Activated naive CD8-positive, alpha-beta T cell treated with anti-CD3 and anti-CD28 coated beads, Interleukin-2, amount 50 U/mL, for 24 hours (primary cell): ENCODE data around the gene JPH3.

Source experiments
- ATAC-seq: fragments of 150-1000 bp; cut with Tn5 transposase; one replicate; pipeline ENCODE4 v1.10.0; 2021
- DNase-seq: peaks from one replicate; pipeline ENCODE4 v3.0.0; 2021
- H3K27ac Mint-ChIP-seq: one replicate; pipeline ENCODE4 v1.8.0; 2021; ENCODE audit warnings: mild to moderate bottlenecking, mixed read lengths
- H3K27me3 Mint-ChIP-seq: one replicate; pipeline ENCODE4 v1.8.0; 2021; ENCODE audit warnings: mixed read lengths
- H3K36me3 Mint-ChIP-seq: one replicate; pipeline ENCODE4 v1.8.0; 2021; ENCODE audit warnings: low read depth, mixed read lengths
- H3K4me1 Mint-ChIP-seq: one replicate; pipeline ENCODE4 v1.8.0; 2021; ENCODE audit warnings: mixed read lengths
- H3K4me3 Mint-ChIP-seq: one replicate; pipeline ENCODE4 v1.8.0; 2021; ENCODE audit warnings: mild to moderate bottlenecking, moderate library complexity, mixed read lengths
- H3K9me3 Mint-ChIP-seq: one replicate; pipeline ENCODE4 v1.8.0; 2021; ENCODE audit warnings: mixed read lengths

The JPH3 gene

DNA sequence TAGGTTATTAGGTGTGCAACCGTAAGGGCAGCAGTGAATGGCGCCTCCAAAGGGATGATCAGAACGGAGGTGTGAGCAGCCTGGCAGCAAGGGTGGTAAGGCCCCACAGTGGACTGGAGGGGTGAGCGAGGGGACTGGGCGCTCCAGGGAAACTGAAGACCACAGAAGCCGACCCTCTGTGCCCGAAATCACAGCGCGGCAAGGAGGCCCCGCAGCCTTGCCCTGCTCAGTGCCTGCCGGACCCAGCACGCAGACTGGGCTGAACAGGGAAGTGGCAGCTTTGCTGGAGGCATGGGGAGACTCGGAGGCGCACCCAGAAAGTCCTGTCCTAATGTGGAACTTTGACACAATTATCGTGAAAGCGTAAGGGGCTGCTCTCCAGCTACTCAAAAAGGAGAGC is 125.0 kb downstream of the JPH3 start:
- Mint-ChIP-seq H3K9me3 (no peaks in the 10 kb centered on the region), H3K4me1 (peaks cover 19% of the 10 kb centered on the region), H3K27ac (no peak overlapping the region), H3K27me3 (no peaks in the 10 kb centered on the region), H3K4me3 (no peak overlapping the region), H3K36me3 (peaks cover 44% of the 10 kb centered on the region)
- ATAC-seq (no peak), DNase-seq (no peak)

DNA sequence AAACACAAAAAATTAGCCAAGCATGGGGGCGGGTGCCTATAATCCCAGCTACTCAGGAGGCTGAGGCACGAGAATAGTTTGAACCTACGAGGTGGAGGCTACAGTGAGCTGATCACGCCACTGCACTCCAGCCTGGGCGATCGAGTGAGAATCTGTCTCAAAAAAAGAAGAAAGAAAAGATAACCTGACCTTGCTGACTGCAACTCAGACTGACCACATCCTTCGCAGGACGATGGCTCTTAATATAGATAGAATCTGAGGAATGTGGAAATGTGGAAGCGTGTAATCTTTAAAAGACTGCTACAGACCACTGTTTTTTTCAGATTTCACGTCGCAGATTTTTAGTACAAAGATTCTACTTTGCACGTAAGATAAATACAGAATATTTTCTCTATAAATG is 125.7 kb downstream of the JPH3 start:
- peaks cover 15% of the 10 kb centered on the region for H3K4me1 Mint-ChIP-seq
- peaks cover 40% of the 10 kb centered on the region for H3K36me3 Mint-ChIP-seq
- H3K4me3 Mint-ChIP-seq, result no peak overlapping the region
- no peak for ATAC-seq
- no peaks in the 10 kb centered on the region for H3K9me3 Mint-ChIP-seq
- H3K27me3 Mint-ChIP-seq, result no peaks in the 10 kb centered on the region
- DNase-seq, result no peak
- no peak overlapping the region for H3K27ac Mint-ChIP-seq

DNA sequence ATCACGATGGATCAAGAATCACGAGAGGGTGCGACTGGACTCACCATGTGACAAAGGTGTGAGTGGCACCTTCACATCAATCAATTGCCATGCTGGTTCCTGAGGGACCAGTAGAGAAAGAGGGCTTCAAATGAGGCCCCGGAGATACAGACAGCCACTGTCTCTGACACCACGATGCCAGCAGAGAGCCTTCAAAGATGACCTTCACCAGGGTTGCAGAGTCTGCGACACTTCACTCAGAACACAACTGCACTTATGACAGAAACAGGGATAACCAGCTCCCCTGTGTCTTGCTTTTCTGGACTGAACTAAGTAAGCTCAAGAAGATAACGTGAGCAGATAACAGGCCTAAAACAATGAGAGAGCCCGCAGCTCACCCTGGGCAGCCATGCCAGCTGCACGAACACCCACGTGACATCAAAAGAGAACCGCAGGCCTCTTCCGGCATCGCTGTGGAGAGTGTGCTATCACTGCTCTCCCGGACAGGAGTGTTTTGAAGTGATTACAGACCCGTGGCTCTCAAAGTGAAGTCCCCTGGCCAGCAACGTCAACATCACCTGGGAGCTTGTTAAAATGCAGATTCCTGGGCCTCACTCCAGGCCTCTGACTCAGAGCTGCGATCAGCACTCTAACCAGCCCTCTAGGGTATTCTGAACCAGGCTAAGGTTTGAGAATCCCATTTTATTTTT is 127.1 kb downstream of the JPH3 start:
- H3K36me3 Mint-ChIP-seq, result peaks cover 37% of the 10 kb centered on the region
- DNase-seq, result no peak
- no peaks in the 10 kb centered on the region for H3K9me3 Mint-ChIP-seq
- H3K27me3 Mint-ChIP-seq, result no peaks in the 10 kb centered on the region
- H3K4me3 Mint-ChIP-seq, result no peak overlapping the region
- H3K4me1 Mint-ChIP-seq, result peaks cover 8% of the 10 kb centered on the region
- no peak for ATAC-seq
- H3K27ac Mint-ChIP-seq, result no peak overlapping the region

DNA sequence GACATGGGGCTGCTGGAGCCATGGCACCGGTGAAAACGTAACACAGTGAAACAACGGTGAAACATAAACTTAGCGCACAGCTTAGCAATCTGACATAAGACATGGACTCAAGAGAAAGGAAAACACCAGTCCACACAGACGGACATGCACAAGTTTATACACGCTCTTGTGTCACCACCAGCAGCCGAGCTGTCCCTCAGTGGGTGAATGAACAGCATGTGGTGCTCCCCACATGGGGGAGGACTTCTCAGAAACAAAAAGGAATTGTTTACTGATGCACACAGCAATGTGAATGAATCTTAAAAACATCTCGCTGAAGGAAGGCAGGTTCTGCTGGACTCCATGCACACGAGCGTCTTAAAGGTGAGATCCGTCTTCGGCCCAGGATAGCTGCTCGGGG is 129.3 kb downstream of the JPH3 start:
- no peaks in the 10 kb centered on the region for H3K9me3 Mint-ChIP-seq
- peaks cover 49% of the 10 kb centered on the region for H3K36me3 Mint-ChIP-seq
- H3K27ac Mint-ChIP-seq, result no peak overlapping the region
- no peak overlapping the region for H3K4me3 Mint-ChIP-seq
- ATAC-seq (no peak), DNase-seq (no peak)
- peaks cover 5% of the 10 kb centered on the region for H3K4me1 Mint-ChIP-seq
- no peaks in the 10 kb centered on the region for H3K27me3 Mint-ChIP-seq

DNA sequence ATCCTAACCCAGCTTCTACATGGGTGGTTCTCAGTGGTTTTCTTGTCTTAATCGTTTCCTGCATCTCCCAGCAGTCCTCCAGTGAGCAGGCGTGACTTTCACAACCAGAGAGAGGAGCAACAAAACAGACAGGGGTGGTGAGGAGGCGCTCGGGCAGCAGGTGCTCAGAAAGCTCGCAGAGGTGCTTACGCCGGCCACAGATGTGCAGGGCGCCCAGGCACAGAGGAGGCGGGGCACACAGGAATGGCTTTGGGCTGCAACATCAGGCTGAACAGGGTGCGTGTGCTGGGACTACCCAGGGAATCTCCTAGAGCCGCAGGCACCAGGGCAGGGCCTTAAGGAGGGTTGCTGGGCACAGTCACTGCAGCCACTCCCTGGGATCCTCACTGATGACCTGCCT is 130.9 kb downstream of the JPH3 start:
- Mint-ChIP-seq H3K9me3 (no peaks in the 10 kb centered on the region), H3K4me1 (peaks cover 5% of the 10 kb centered on the region), H3K27ac (no peak overlapping the region), H3K27me3 (no peaks in the 10 kb centered on the region), H3K36me3 (peaks cover 41% of the 10 kb centered on the region), H3K4me3 (no peak overlapping the region)
- DNase-seq, result no peak
- ATAC-seq, result no peak

DNA sequence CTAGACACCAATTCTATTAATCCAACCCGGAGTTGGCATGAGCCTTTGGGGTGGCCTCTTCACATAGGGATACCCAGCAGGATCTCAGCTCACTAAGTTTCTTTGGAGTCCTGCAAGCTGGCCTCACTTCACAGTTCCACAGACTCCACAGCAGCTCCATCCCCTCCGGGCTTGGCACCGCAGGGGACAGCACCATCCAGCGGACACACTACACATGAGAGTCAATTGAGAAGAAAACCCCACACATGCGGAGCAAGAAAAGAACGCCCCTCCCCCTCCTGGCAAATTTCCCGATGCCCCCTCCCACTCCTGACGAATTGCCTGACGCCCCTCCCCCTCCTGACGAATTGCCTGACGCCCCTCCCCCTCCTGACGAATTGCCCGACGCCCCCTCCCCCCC is 132.3 kb downstream of the JPH3 start:
- Mint-ChIP-seq H3K36me3 (peaks cover 32% of the 10 kb centered on the region), H3K27me3 (no peaks in the 10 kb centered on the region), H3K4me1 (peaks cover 5% of the 10 kb centered on the region), H3K9me3 (no peaks in the 10 kb centered on the region), H3K4me3 (no peak overlapping the region), H3K27ac (no peak overlapping the region)
- no peak for ATAC-seq
- no peak for DNase-seq

DNA sequence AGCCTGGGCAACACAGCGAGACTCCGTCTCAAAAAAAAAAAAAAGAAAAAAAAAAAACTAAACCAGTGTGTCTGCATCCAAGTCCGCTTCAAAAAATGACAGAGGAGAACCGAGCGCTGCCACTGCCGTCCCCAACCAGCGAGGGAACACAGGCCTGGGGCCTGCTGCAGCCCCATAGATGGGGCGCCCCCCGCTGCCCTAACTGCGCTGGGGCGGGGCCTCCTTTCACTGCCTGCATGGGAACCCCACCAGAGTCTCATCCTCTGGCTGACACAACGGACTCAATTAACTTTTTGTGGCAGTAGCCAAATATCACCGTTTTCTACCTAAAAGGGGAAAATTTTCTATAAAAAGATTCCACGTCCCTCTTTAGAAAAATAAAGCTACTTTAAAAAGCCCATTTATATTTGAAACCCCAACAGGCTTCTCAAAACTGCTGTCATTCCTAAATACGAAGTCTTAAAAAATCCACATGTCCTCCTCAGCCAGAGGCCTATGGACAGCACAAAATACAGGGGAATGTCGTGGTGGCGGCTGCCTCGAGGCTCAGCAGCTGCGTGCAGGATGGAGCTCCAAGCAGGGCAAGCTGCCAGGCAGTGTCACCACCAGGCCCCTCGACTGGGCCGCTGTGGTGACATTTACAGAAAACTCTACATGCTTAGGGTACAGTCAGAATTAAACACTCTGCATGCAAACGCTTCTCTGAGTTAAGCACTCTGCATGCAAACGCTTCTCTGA is 133.1 kb downstream of the JPH3 start:
- Mint-ChIP-seq H3K27ac (no peak overlapping the region), H3K4me3 (no peak overlapping the region), H3K4me1 (peaks cover 5% of the 10 kb centered on the region), H3K9me3 (no peaks in the 10 kb centered on the region), H3K27me3 (no peaks in the 10 kb centered on the region), H3K36me3 (peaks cover 31% of the 10 kb centered on the region)
- DNase-seq (no peak), ATAC-seq (no peak)

DNA sequence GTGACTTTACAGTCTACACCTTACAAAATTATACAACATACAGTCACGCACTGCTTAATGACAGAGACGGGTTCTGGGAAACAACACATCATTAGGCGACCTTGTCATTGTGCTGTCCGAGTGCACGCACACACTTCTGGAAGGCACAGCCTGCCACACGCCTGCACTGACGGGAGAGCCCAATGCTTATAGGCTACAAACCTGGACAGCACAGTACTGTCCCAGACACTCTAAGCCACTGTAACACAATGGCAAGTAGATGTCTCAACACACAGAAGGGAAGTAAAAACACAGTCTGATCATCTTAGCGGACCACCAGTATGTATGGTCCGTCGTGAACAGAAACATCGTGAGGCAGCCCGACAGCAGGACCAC is 133.7 kb downstream of the JPH3 start:
- no peak overlapping the region for H3K4me3 Mint-ChIP-seq
- H3K27ac Mint-ChIP-seq, result no peak overlapping the region
- no peaks in the 10 kb centered on the region for H3K9me3 Mint-ChIP-seq
- peaks cover 7% of the 10 kb centered on the region for H3K4me1 Mint-ChIP-seq
- H3K36me3 Mint-ChIP-seq, result peaks cover 33% of the 10 kb centered on the region
- no peaks in the 10 kb centered on the region for H3K27me3 Mint-ChIP-seq
- no peak for DNase-seq
- no peak for ATAC-seq

DNA sequence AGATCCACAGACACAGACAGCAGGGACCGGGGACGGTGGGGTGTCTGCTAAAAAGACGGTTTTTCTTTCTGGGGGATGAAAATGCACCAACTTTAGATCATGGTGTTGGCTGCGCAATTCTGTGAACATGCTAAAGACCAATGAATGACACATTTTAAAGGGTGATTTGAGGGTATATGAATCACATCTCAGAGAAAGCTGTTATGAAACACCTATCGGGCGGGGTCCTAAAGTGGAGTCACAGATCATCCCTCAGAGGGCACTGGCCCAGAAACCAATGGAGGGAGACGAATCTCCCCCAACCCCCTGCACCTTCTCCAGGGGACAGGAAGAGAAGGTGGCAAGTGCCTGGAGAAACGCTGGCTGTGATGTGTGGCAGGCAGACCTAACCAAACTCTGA is 137.5 kb downstream of the JPH3 start:
- Mint-ChIP-seq H3K27ac (no peak overlapping the region), H3K4me3 (no peak overlapping the region), H3K4me1 (peaks cover 10% of the 10 kb centered on the region)

DNA sequence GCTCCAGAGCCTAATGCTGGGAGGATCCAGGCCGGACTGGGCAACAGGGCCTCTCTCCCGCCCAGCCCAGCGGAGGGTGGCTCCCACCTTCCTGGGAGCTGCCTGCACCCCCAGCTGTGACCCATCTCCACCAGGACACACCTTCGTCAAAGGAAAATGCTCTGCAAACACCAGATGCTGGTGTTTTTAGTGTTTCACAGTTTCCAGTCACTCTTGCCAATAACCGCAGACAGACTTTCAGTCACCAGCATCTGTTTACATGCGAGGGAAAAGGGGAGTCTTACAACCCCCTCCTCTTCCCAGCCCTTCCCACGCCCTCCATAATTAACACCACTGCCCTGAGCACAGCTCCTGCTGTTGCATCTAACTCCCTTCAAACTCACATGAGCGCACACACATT is 138.1 kb downstream of the JPH3 start:
- ATAC-seq (no peak), DNase-seq (no peak)
- Mint-ChIP-seq H3K4me1 (peaks cover 10% of the 10 kb centered on the region), H3K4me3 (no peak overlapping the region), H3K9me3 (no peaks in the 10 kb centered on the region), H3K27me3 (no peaks in the 10 kb centered on the region), H3K36me3 (peaks cover 38% of the 10 kb centered on the region), H3K27ac (no peak overlapping the region)

More for the DNA sequence above, 137.5 kb downstream of the JPH3 start:
- no peak for ATAC-seq
- DNase-seq, result no peak
- H3K36me3 Mint-ChIP-seq, result peaks cover 39% of the 10 kb centered on the region
- no peaks in the 10 kb centered on the region for H3K9me3 Mint-ChIP-seq
- H3K27me3 Mint-ChIP-seq, result no peaks in the 10 kb centered on the region

DNA sequence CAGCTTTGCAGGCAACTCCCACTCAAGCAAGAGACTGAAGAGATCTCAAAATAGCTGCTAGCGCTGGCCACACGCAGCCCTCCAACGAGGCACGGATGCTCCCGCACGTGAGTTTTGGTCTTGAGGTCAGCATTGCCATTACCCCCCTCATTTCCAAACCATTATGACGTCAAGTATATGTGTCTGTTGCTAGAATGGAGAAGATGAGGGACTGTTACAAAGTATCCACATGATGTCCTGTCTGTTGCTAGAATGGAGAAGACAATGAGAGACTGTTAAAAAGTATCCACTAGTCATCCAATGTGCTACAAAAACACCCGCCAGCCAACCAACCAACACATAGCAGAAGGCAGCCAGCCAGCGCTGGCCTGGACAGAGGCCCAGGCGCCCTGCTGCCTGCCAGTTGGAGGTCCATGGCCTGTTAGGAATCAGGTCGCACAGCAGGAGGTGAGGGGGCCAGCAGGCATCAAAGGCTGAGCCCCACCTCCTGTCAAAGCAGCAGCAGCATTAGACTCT is 138.7 kb downstream of the JPH3 start:
- Mint-ChIP-seq H3K9me3 (no peaks in the 10 kb centered on the region), H3K4me3 (no peak overlapping the region), H3K27me3 (no peaks in the 10 kb centered on the region), H3K4me1 (peaks cover 10% of the 10 kb centered on the region), H3K36me3 (peaks cover 33% of the 10 kb centered on the region), H3K27ac (no peak overlapping the region)
- ATAC-seq (no peak), DNase-seq (no peak)

DNA sequence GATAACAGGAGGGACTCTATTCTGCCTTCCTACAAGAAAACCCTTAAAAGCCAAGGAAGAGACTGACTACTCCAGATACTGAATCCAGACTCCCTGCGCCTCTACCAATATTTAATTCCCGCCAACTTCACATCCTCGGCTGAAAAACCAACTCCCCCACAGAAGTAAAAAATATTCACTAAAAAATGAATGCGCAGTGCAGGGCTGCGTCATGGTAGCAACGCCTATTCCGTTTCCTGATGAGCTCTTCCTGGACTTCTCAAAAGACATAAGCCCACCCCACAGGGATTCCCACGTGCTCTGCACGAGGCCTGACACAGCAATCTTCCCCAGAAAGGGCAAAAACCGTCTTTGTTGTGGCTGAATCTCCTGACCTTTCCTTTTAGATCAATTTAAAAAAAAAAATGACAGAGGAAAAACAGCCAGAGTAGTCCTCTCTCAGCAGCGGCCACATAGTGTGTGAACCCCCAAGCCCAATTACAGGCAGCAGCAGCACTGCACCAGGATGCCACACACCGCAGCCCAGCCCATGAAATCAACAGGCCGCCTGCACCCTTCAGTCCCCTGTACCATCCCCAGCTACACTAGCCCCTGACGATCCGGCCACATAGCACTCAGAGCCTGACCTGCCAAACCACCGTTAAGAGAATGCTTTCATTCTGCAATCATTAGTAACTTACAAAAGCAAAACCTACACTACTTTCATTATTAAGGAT is 139.6 kb downstream of the JPH3 start:
- Mint-ChIP-seq H3K27me3 (no peaks in the 10 kb centered on the region), H3K4me3 (no peak overlapping the region), H3K9me3 (no peaks in the 10 kb centered on the region), H3K4me1 (peaks cover 10% of the 10 kb centered on the region), H3K27ac (peak overlapping the region; percentile 33), H3K36me3 (peaks cover 33% of the 10 kb centered on the region)
- DNase-seq (no peak), ATAC-seq (no peak)

DNA sequence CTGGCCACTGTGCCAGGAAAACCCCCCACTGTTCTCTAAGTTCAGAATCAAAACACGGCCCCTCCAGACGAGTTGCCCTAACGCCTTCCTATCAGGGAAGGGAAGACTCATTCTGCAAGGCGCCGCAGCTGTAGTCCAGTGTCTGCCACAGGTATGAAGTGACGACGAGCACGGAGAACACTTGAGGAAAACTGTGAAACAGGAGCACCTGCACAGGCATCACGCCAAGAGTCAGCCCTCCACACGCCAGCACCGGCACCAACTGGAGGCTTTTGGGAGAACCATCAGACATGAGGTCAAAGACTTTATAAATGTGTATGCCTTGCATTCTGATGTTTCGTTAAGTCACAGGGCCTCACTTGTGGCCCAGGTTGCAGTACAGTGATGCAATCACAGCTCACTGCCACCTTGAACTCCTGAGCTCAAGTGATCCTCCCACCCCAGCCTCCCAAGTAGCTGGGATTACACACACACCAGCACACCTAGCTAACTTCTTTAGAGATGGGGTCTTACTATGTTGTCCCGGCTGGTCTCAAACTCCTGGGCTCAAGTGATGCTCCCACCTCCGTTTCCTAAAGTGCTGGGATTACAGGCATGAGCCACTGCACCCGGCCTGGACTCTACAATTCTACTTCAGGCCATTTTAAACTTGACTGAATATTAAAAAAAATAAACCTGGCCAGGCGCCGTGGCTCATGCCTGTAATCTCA is 140.6 kb downstream of the JPH3 start:
- DNase-seq (no peak), ATAC-seq (no peak)
- H3K36me3 Mint-ChIP-seq, result peaks cover 39% of the 10 kb centered on the region
- H3K9me3 Mint-ChIP-seq, result no peaks in the 10 kb centered on the region
- H3K27me3 Mint-ChIP-seq, result no peaks in the 10 kb centered on the region
- H3K27ac Mint-ChIP-seq, result no peak overlapping the region
- peaks cover 10% of the 10 kb centered on the region for H3K4me1 Mint-ChIP-seq
- H3K4me3 Mint-ChIP-seq, result no peak overlapping the region

DNA sequence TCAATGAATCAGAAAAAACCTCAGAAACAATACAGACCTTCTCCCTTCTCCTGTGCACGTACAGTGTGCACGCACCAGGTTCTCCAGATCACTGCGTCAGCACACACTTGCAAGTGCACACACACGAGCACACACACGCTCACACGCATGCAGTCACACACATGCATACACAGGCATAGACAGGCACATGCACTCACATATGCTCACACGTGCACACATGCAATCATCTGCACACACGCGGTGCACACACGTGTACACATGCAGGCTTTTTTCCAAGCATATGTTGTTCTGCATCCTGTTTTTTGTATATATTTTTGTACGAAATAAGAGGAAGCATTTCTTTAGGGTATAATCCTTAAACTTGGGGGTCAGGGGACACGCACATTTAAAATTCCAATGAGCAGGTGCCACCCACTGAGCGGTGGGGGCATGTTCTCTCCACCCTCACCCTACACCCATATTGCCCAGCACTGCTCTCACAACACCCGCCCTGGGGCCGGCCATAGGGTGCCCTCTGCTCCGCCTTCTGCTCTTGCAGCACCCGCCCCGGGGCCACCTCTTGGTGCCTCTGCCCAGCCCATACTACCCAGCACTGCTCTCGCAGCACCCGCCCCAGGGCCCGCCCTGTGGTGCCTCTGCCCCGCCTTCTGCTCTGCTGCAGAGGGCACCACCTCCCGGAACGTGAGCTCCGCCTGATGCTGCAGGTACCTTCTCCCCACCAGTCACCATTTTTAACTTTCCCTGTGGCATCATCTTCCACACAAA is 142.6 kb downstream of the JPH3 start:
- Mint-ChIP-seq H3K9me3 (no peaks in the 10 kb centered on the region), H3K27me3 (no peaks in the 10 kb centered on the region), H3K4me3 (no peak overlapping the region), H3K27ac (no peak overlapping the region), H3K4me1 (peaks cover 10% of the 10 kb centered on the region), H3K36me3 (peaks cover 49% of the 10 kb centered on the region)
- ATAC-seq (no peak), DNase-seq (no peak)
